B cell (primary cell): ENCODE measurements around the gene FMNL1. TPM values are rescaled to one million over a fixed set of nuclear protein-coding genes. Genes with fewer than 3 reads are reported as not detected.

Experiments
- ATAC-seq: fragments of 200-7000 bp; cut with Tn5 transposase; one replicate; pipeline ENCODE4 v1.10.0; 2021; ENCODE audit warnings: low read depth, mild to moderate bottlenecking, moderate number of reproducible peaks, moderate library complexity
- CTCF ChIA-PET: fragments of 350-600 bp; sonication (Branson Sonifier 250); formaldehyde crosslinking; loops from one replicate; lab custom pipeline; 2021; ENCODE audit warnings: antibody characterized with exemption, inconsistent platforms; lab: Charles Lee
- POLR2A ChIA-PET: fragments of 350-600 bp; sonication (Branson Sonifier 250); formaldehyde crosslinking; loops from one replicate; lab custom pipeline; 2021; ENCODE audit warnings: antibody characterized with exemption; lab: Charles Lee
- DNase-seq: peaks from one replicate; pipeline ENCODE4 v3.0.0; 2013
- H2AFZ ChIP-seq: 2 replicates; pipeline ENCODE4 v1.6.1; 2012; ENCODE audit warnings: mild to moderate bottlenecking, low read depth, low read length; ENCODE audit not compliant: insufficient read depth, poor library complexity, severe bottlenecking
- H3K27ac ChIP-seq, 2 donors: 1 replicate in 1 of 2; 2 replicates in 1 of 2; pipeline ENCODE4 v1.5.1; 2012 to 2013; ENCODE audit warnings: low read length in 2 of 2, mild to moderate bottlenecking in 2 of 2, moderate library complexity in 1 of 2
- H3K27me3 ChIP-seq, 4 experiments: fragments of 200-600 bp in 1 of 4; sonication (generic) in 1 of 4; replicated peaks in 1 of 4; 1 replicate in 2 of 4; 2 replicates in 2 of 4; pipeline versions ENCODE4 v1.6.1 to v1.7.0; 2013 to 2016; ENCODE audit warnings: low read length in 3 of 4, mild to moderate bottlenecking in 2 of 4, mixed read lengths in 1 of 4, moderate library complexity in 1 of 4; ENCODE audit not compliant: insufficient read depth in 4 of 4, control insufficient read depth in 3 of 4; ENCODE audit errors: control extremely low read depth in 1 of 4
- H3K36me3 ChIP-seq, 2 experiments: replicated peaks in 1 of 2; 1 replicate in 1 of 2; 2 replicates in 1 of 2; pipeline versions ENCODE4 v1.6.1 to v1.7.1; 2013; ENCODE audit warnings: low read length in 1 of 2; ENCODE audit not compliant: insufficient read depth in 2 of 2, control insufficient read depth in 1 of 2; ENCODE audit errors: control extremely low read depth in 1 of 2, extremely low read depth in 1 of 2
- H3K4me1 ChIP-seq, 2 donors: fragments of 200-600 bp in 1 of 2; sonication (generic) in 1 of 2; 1 replicate in 1 of 2; 2 replicates in 1 of 2; pipeline versions ENCODE4 v1.5.1 to v1.6.1; 2013 to 2017; ENCODE audit warnings: low read length in 2 of 2; ENCODE audit not compliant: control insufficient read depth in 2 of 2, insufficient read depth in 2 of 2
- H3K4me2 ChIP-seq: replicated peaks from 2 replicates; pipeline ENCODE3; 2012; ENCODE audit warnings: mild to moderate bottlenecking, low read depth, low read length; ENCODE audit not compliant: poor library complexity, severe bottlenecking
- H3K4me3 ChIP-seq, 5 experiments: fragments of 200-600 bp in 1 of 5; sonication (generic) in 1 of 5; 1 replicate in 3 of 5; 2 replicates in 2 of 5; pipeline versions ENCODE4 v1.5.1 to v1.7.0; 2011 to 2016; ENCODE audit warnings: low read length in 4 of 5, mild to moderate bottlenecking in 4 of 5, low read depth in 2 of 5, control low read depth in 1 of 5, moderate library complexity in 1 of 5; ENCODE audit not compliant: insufficient read depth in 1 of 5; ENCODE audit errors: control extremely low read depth in 1 of 5, extremely low read depth in 1 of 5
- H3K79me2 ChIP-seq: fragments of 200-600 bp; sonication (generic); one replicate; pipeline ENCODE4 v1.6.0; 2016; ENCODE audit warnings: low read length; ENCODE audit not compliant: control insufficient read depth, insufficient read depth
- H3K9ac ChIP-seq: fragments of 200-600 bp; sonication (generic); 2 replicates; pipeline ENCODE4 v1.6.1; 2017; ENCODE audit warnings: mild to moderate bottlenecking, low read length, moderate library complexity
- H3K9me3 ChIP-seq, 3 donors: one replicate each; pipeline versions ENCODE4 v1.6.1 to v1.7.1; 2013; ENCODE audit warnings: low read length in 2 of 3; ENCODE audit not compliant: control insufficient read depth in 2 of 3, insufficient read depth in 1 of 3; ENCODE audit errors: control extremely low read depth in 1 of 3
- H4K20me1 ChIP-seq: 2 replicates; pipeline ENCODE4 v1.6.0; 2012; ENCODE audit warnings: mild to moderate bottlenecking, low read length; ENCODE audit not compliant: insufficient read depth, control insufficient read depth, poor library complexity, severe bottlenecking
- H3K27ac Mint-ChIP-seq: one replicate; pipeline ENCODE4 v1.8.0; 2021; ENCODE audit warnings: mixed read lengths
- H3K27me3 Mint-ChIP-seq: one replicate; pipeline ENCODE4 v1.8.0; 2021; ENCODE audit warnings: mixed read lengths
- H3K4me1 Mint-ChIP-seq: one replicate; pipeline ENCODE4 v1.8.0; 2021; ENCODE audit warnings: mixed read lengths
- H3K4me3 Mint-ChIP-seq: one replicate; pipeline ENCODE4 v1.8.0; 2021; ENCODE audit warnings: mixed read lengths
- H3K9me3 Mint-ChIP-seq: one replicate; pipeline ENCODE4 v1.8.0; 2022; ENCODE audit warnings: mixed read lengths; ENCODE audit not compliant: insufficient read depth
- EZH2 ChIP-seq: IDR thresholded peaks from 2 replicates; pipeline ENCODE4 v1.6.1; 2012; ENCODE audit warnings: borderline replicate concordance, low read depth, mild to moderate bottlenecking, moderate library complexity, low read length; ENCODE audit not compliant: insufficient read depth, poor library complexity, severe bottlenecking
- WGBS: methylation state at CpG from one replicate; pipeline ENCODE4 v1.1.5; 2013; ENCODE audit warnings: missing lambda C conversion rate; ENCODE audit not compliant: insufficient coverage; 5-methylcytosine and 5-hydroxymethylcytosine counted together
- intact Hi-C: fragments of 100-400 bp; cut with micrococcal nuclease; formaldehyde crosslinking; loops from one replicate; pipeline ENCODE4 v1.10.0; 2022
- polyA plus RNA-seq: library from polyadenylated mRNA; depleted of rRNA; stranded (reverse); fragments of >200 nt; gene quantifications from 2 replicates; pipeline ENCODE4 v1.2.3, GENCODE V29; 2012
- total RNA-seq, 2 donors: library from RNA; stranded (reverse); fragments of 120-200 nt in 1 of 2; gene quantifications; 1 replicate in 1 of 2; 2 replicates in 1 of 2; pipeline versions ENCODE4 v1.2.3 to v1.2.4, GENCODE V29; 2013 to 2022
- TF ChIP-seq, protein P1 (sequence below): fragments of 200-600 bp; IDR thresholded peaks from one replicate; pipeline ENCODE4 v1.8.0; 2022; ENCODE audit warnings: antibody characterized with exemption, mild to moderate bottlenecking

FMNL1 gene
- total and polyA plus RNA-seq, 2 donors (not counting 1 experiment from before 2014, with no cell fraction given), result 386 to 663 TPM

DNA sequence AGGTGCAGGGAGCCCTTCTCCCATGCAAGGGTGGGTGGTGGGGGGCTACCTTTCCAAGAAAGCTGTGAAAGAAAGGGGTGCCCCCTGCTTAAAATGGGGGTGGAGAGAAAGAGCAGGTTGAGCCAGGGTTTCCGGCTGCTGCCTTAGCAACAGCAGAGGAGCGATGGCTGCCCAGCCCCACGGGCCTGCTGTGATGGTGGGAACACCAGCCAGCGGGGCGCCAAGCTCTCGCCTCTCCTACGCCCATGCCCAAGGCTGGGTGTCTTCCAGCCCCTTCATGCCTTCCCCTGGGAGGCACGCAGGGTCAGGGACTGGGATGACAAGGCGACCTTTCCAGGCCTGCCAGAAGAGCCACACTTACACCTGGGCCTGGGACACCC, 3.0 kb downstream of the FMNL1 start:
- Histone ChIP-seq H4K20me1 (no peaks in the 10 kb centered on the region), H3K9me3 (no peaks in the 10 kb centered on the region), H3K9ac (peak overlapping the region; percentile 97), H3K27me3 (no peaks in the 10 kb centered on the region), H3K27ac (peak overlapping the region; percentile 99 to 100), H3K79me2 (peaks cover 79% of the 10 kb centered on the region), H3K4me3 (peak overlapping the region; percentile 62 to 96 (median 90)), H3K4me1 (peaks cover 67 to 83% of the 10 kb centered on the region in 2 donors), H3K4me2 (peak overlapping the region; percentile 92), H3K36me3 (peaks cover 0 to 3% of the 10 kb centered on the region in 2 experiments), H2AFZ (no peak overlapping the region)
- ChIA-PET POLR2A (interaction anchor here (1.7 to 3.0 kb wide), 3 partner anchors 23 to 93 kb away, joined by 6 to 51 read pairs (median 22); partner anchors contain the start of genes HEXIM1 and MAP3K14), CTCF (interaction anchor here (0.7 to 15.7 kb wide), 2 partner anchors 15 to 89 kb away, joined by 3 to 737 read pairs; partner anchors contain the start of gene ACBD4)
- peaks cover 78% of the 10 kb centered on the region for H3K4me1 Mint-ChIP-seq
- no peaks in the 10 kb centered on the region for H3K27me3 Mint-ChIP-seq
- peak overlapping the region; percentile 99 for H3K27ac Mint-ChIP-seq
- TF ChIP-seq, protein P1, sequence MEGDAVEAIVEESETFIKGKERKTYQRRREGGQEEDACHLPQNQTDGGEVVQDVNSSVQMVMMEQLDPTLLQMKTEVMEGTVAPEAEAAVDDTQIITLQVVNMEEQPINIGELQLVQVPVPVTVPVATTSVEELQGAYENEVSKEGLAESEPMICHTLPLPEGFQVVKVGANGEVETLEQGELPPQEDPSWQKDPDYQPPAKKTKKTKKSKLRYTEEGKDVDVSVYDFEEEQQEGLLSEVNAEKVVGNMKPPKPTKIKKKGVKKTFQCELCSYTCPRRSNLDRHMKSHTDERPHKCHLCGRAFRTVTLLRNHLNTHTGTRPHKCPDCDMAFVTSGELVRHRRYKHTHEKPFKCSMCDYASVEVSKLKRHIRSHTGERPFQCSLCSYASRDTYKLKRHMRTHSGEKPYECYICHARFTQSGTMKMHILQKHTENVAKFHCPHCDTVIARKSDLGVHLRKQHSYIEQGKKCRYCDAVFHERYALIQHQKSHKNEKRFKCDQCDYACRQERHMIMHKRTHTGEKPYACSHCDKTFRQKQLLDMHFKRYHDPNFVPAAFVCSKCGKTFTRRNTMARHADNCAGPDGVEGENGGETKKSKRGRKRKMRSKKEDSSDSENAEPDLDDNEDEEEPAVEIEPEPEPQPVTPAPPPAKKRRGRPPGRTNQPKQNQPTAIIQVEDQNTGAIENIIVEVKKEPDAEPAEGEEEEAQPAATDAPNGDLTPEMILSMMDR, result no peak
- no peak for TF ChIP-seq EZH2
- peak overlapping the region; percentile 100 for H3K4me3 Mint-ChIP-seq
- intact Hi-C loops, result no loop called here
- no peaks in the 10 kb centered on the region for H3K9me3 Mint-ChIP-seq
- ATAC-seq (no peak), DNase-seq (peak; percentile 32)
- WGBS, result 40% methylated on average over 9 of the region's 9 CpGs

DNA sequence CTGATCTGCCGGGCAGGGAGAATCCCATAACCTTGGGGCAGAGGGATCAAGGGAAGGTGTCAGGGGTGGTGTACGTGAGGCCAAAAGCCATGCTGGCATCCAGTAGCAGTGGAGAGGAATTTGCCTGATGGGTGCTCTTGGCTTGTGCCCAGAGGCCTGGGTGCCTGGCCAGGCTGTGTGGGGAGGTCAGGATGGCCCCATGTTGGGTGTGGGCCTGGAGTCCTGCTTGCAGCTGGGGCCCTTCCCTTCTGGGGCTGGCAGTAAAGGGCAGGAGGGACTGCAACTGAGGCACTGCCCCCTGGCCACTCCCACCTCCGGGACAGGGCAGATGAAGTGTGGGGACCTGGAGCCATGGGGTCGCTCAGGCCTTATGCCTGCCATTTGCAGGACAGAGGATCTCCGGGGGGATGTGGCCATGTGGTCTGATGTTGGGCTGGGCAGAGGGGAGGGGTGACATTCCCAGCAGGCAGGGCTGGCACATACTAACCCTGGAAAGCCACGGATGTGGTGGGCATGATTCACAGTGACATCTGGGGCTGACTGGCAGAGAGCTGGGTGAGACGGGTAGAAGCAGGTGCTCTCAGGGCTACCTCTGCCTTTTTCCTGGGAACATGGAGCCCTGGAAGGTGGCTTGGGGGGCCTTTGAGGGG, 3.5 kb downstream of the FMNL1 start:
- Histone ChIP-seq H3K36me3 (no peaks in the 10 kb centered on the region), H3K79me2 (peaks cover 84% of the 10 kb centered on the region), H2AFZ (no peak overlapping the region), H3K4me3 (peak overlapping the region; percentile 62 to 96 (median 90)), H3K27me3 (no peaks in the 10 kb centered on the region), H3K9me3 (no peaks in the 10 kb centered on the region), H3K4me1 (peaks cover 69 to 85% of the 10 kb centered on the region in 2 donors), H3K4me2 (peak overlapping the region; percentile 92), H4K20me1 (no peaks in the 10 kb centered on the region), H3K27ac (peak overlapping the region; percentile 99 to 100), H3K9ac (peak overlapping the region; percentile 97)
- intact Hi-C loops, result no loop called here
- CTCF ChIA-PET, result interaction anchor here (1.0 to 15.7 kb wide), 11 partner anchors 9 to 92 kb away, joined by 3 to 737 read pairs (median 4); partner anchors contain the start of genes ACBD4, HEXIM1 and MAP3K14
- Mint-ChIP-seq H3K27me3 (no peaks in the 10 kb centered on the region), H3K27ac (peak overlapping the region; percentile 99), H3K9me3 (no peaks in the 10 kb centered on the region), H3K4me3 (peak overlapping the region; percentile 100), H3K4me1 (peaks cover 78% of the 10 kb centered on the region)
- POLR2A ChIA-PET, result interaction anchor here (0.8 to 3.0 kb wide), 9 partner anchors 10 to 92 kb away, joined by 3 to 51 read pairs (median 5); partner anchors contain the start of genes ACBD4, HEXIM1, HEXIM2 and MAP3K14
- 15% methylated on average over 7 of the region's 7 CpGs for WGBS
- ATAC-seq (no peak), DNase-seq (peak; percentile 33)
- TF ChIP-seq, protein P1, result no peak
- no peak for TF ChIP-seq EZH2
